Neutrophil (primary cell): ENCODE data around the gene RIMBP2.

Experiments used
- H3K27ac ChIP-seq: fragments of 200-600 bp; sonication (generic); 2 replicates; pipeline ENCODE4 v1.5.1; 2016; ENCODE audit warnings: mild to moderate bottlenecking, moderate library complexity
- H3K27me3 ChIP-seq: fragments of 200-600 bp; sonication (generic); 2 replicates; pipeline ENCODE4 v1.6.0; 2016; ENCODE audit warnings: mild to moderate bottlenecking
- H3K36me3 ChIP-seq: fragments of 200-600 bp; sonication (generic); 2 replicates; pipeline ENCODE4 v1.5.1; 2017
- H3K4me1 ChIP-seq, 2 experiments: fragments of 200-600 bp in 1 of 2; sonication (generic) in 1 of 2; 1 replicate in 1 of 2; 2 replicates in 1 of 2; pipeline versions ENCODE4 v1.5.1 to v1.6.1; 2013 to 2016; ENCODE audit warnings: low read depth in 1 of 2, low read length in 1 of 2, mild to moderate bottlenecking in 1 of 2, moderate library complexity in 1 of 2; ENCODE audit not compliant: control insufficient read depth in 1 of 2, insufficient read depth in 1 of 2
- H3K4me3 ChIP-seq, 2 experiments: fragments of 200-600 bp in 1 of 2; sonication (generic) in 1 of 2; 1 replicate in 1 of 2; 2 replicates in 1 of 2; pipeline ENCODE4 v1.5.1; 2013 to 2016; ENCODE audit warnings: low read depth in 1 of 2, low read length in 1 of 2, mild to moderate bottlenecking in 1 of 2, moderate library complexity in 1 of 2
- H3K9me3 ChIP-seq: fragments of 200-600 bp; sonication (generic); 2 replicates; pipeline ENCODE4 v1.5.1; 2016
- TF ChIP-seq, protein P1 (sequence below): fragments of 200-600 bp; sonication (generic); IDR thresholded peaks from 2 replicates; pipeline ENCODE4 v1.5.1; 2016; ENCODE audit warnings: antibody characterized with exemption

The RIMBP2 gene

DNA sequence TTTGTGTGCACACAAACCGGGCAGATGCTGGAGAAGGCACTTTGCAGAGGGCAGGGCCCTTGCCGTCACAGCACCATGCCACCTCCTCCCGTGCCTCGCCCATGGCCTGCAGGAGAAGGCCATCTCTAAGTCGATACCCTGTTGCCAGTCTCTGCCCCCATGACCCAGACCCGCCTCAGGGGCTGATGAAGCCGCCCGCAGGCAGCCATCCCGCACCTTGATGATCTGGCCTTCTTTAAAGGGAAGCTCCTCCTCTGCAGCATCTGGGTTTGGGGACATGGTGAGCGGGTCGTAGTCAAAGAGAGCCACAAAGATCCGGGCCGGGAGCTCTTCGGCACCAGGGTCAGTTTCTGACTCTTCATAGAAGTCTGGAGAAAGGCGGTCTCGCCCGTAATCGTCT lies 302.2 kb downstream of the RIMBP2 start:
- Histone ChIP-seq H3K9me3 (no peaks in the 10 kb centered on the region), H3K27ac (no peak overlapping the region), H3K36me3 (no peaks in the 10 kb centered on the region), H3K4me3 (no peak overlapping the region), H3K4me1 (no peaks in the 10 kb centered on the region), H3K27me3 (no peaks in the 10 kb centered on the region)
- TF ChIP-seq, protein P1, sequence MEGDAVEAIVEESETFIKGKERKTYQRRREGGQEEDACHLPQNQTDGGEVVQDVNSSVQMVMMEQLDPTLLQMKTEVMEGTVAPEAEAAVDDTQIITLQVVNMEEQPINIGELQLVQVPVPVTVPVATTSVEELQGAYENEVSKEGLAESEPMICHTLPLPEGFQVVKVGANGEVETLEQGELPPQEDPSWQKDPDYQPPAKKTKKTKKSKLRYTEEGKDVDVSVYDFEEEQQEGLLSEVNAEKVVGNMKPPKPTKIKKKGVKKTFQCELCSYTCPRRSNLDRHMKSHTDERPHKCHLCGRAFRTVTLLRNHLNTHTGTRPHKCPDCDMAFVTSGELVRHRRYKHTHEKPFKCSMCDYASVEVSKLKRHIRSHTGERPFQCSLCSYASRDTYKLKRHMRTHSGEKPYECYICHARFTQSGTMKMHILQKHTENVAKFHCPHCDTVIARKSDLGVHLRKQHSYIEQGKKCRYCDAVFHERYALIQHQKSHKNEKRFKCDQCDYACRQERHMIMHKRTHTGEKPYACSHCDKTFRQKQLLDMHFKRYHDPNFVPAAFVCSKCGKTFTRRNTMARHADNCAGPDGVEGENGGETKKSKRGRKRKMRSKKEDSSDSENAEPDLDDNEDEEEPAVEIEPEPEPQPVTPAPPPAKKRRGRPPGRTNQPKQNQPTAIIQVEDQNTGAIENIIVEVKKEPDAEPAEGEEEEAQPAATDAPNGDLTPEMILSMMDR: no peak

DNA sequence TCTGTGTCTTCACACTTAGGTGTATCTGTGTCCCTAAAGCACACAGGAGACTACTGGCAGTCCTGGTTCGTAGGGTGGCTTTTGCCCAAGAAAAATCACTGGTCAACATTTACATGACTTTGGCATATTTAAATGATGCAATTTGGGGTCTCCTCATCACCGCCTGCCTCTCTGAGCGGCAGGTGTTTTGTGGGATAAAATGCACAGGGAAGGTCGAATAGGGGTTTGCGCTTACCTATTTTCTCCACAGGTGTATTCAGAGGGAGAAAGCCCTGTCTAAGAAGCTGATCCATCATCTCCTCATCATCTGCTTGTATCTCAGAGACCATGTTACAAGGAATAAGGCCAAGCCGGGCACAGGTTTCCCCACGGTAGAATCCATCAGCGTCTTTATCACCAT lies 303.7 kb downstream of the RIMBP2 start:
- Histone ChIP-seq H3K4me1 (no peaks in the 10 kb centered on the region), H3K4me3 (no peak overlapping the region), H3K9me3 (no peaks in the 10 kb centered on the region), H3K36me3 (no peaks in the 10 kb centered on the region), H3K27ac (no peak overlapping the region), H3K27me3 (no peaks in the 10 kb centered on the region)
- TF ChIP-seq, protein P1: no peak

- TF ChIP-seq, protein P1: no peak
- Histone ChIP-seq H3K27ac (no peak overlapping the region), H3K9me3 (no peaks in the 10 kb centered on the region), H3K4me3 (no peak overlapping the region), H3K27me3 (no peaks in the 10 kb centered on the region), H3K4me1 (no peaks in the 10 kb centered on the region), H3K36me3 (no peaks in the 10 kb centered on the region)
Observed at GRCh38 chr12:130405332-130405731, 310.8 kb downstream of the RIMBP2 start.

- H3K27ac ChIP-seq: no peak overlapping the region
- TF ChIP-seq, protein P1: no peak
- no peaks in the 10 kb centered on the region for H3K27me3 ChIP-seq
Observed at GRCh38 chr12:130401703-130402102, 314.4 kb downstream of the RIMBP2 start.

DNA sequence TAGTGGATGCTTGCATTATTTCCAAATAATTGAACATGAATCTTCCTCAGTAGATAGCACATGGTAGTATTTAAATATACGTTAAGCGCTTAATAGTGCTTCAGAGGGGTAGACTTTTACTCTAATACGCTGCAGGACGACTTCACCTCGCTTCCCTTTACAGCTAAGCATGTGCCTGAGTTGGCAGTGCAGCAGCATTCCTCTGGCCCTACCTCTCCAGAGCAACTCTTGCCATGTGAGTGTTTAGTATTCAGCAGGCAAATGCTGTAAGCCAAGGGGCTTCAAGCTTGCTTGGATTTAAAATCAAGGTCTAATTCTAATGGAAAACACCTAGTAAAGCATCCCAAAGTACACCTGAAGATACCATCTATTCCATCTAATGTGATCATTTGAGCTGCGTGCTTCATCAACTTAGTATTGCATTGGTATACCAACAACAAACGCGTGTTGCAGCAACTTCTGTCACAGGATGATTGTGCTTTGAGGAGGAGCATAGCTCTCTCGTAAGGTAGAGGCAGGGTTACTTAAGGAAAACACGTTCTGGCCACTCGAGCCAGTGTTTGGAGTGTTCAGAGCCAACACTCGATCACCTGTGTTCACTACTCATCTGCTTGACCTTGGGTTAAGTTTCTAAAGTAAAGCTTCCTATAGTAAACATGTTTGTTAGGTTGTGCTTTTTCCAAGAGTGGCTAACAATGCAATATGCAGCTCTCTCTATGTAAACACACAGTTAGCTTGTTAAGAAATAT lies 317.8 kb downstream of the RIMBP2 start:
- Histone ChIP-seq H3K27ac (no peak overlapping the region), H3K9me3 (no peaks in the 10 kb centered on the region), H3K4me3 (no peak overlapping the region), H3K4me1 (no peaks in the 10 kb centered on the region), H3K36me3 (no peaks in the 10 kb centered on the region), H3K27me3 (no peaks in the 10 kb centered on the region)
- TF ChIP-seq, protein P1: no peak

More at GRCh38 chr12:130401703-130402102, 314.4 kb downstream of the RIMBP2 start:
- no peaks in the 10 kb centered on the region for H3K9me3 ChIP-seq
- no peaks in the 10 kb centered on the region for H3K4me1 ChIP-seq
- no peak overlapping the region for H3K4me3 ChIP-seq
- H3K36me3 ChIP-seq: no peaks in the 10 kb centered on the region
